Tibial artery (tissue), 4 donors: ENCODE data around the gene SPRR3.

Experiments
- DNase-seq, 2 donors: peaks; one replicate each; pipeline ENCODE4 v3.0.0-alpha.2; 2019
- H3K27ac ChIP-seq, 2 donors: fragments of 200-600 bp; sonication (generic) in 1 of 2; 1 replicate in 1 of 2; 2 replicates in 1 of 2; pipeline ENCODE4 v1.5.1; 2018 to 2019; ENCODE audit warnings: mild to moderate bottlenecking in 1 of 2
- H3K27me3 ChIP-seq, 2 donors: fragments of 200-600 bp; sonication (generic) in 1 of 2; one replicate each; pipeline versions ENCODE4 v1.5.1 to v1.6.0; 2016 to 2019
- H3K36me3 ChIP-seq, 3 donors: fragments of 200-600 bp; sonication (generic) in 2 of 3; one replicate each; pipeline ENCODE4 v1.5.1; 2016 to 2019; ENCODE audit warnings: mild to moderate bottlenecking in 2 of 3
- H3K4me1 ChIP-seq, 4 donors: fragments of 200-600 bp; sonication (generic) in 2 of 4; 1 replicate in 3 of 4; 2 replicates in 1 of 4; pipeline ENCODE4 v1.5.1; 2016 to 2019
- H3K4me3 ChIP-seq, 2 donors: fragments of 200-600 bp; sonication (generic) in 1 of 2; 1 replicate in 1 of 2; 2 replicates in 1 of 2; pipeline ENCODE4 v1.5.1; 2018 to 2019; ENCODE audit warnings: mild to moderate bottlenecking in 2 of 2
- H3K9me3 ChIP-seq, 3 donors: fragments of 200-600 bp; sonication (generic) in 1 of 3; one replicate each; pipeline ENCODE4 v1.5.1; 2016 to 2019
- intact Hi-C: fragments of 100-400 bp; cut with DNase I; formaldehyde crosslinking; loops from one replicate; pipeline ENCODE4 v1.15.0; 2023; ENCODE audit warnings: low total_unique reads
- TF ChIP-seq, protein P1 (sequence below), 2 experiments: fragments of 200-600 bp in 1 of 2; fragments of 450-650 bp in 1 of 2; IDR thresholded peaks; one replicate each; pipeline ENCODE4 v1.5.1; 2017 to 2019; ENCODE audit warnings: antibody characterized with exemption in 2 of 2, mild to moderate bottlenecking in 1 of 2, moderate library complexity in 1 of 2

SPRR3 gene

GRCh38 chr1:153023109-153023508 is 21.6 kb downstream of the SPRR3 start:
- Histone ChIP-seq H3K4me3 (no peak overlapping the region), H3K27ac (no peak overlapping the region), H3K4me1 (no peaks in the 10 kb centered on the region), H3K9me3 (no peaks in the 10 kb centered on the region), H3K27me3 (no peaks in the 10 kb centered on the region), H3K36me3 (no peaks in the 10 kb centered on the region)
- no peak for DNase-seq
- intact Hi-C loops: no loop called here
- TF ChIP-seq, protein P1, sequence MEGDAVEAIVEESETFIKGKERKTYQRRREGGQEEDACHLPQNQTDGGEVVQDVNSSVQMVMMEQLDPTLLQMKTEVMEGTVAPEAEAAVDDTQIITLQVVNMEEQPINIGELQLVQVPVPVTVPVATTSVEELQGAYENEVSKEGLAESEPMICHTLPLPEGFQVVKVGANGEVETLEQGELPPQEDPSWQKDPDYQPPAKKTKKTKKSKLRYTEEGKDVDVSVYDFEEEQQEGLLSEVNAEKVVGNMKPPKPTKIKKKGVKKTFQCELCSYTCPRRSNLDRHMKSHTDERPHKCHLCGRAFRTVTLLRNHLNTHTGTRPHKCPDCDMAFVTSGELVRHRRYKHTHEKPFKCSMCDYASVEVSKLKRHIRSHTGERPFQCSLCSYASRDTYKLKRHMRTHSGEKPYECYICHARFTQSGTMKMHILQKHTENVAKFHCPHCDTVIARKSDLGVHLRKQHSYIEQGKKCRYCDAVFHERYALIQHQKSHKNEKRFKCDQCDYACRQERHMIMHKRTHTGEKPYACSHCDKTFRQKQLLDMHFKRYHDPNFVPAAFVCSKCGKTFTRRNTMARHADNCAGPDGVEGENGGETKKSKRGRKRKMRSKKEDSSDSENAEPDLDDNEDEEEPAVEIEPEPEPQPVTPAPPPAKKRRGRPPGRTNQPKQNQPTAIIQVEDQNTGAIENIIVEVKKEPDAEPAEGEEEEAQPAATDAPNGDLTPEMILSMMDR (IDR thresholded peaks at IDR 0.05): no peak

GRCh38 chr1:153024413-153024812 is 22.9 kb downstream of the SPRR3 start:
- Histone ChIP-seq H3K27ac (no peak overlapping the region), H3K9me3 (no peaks in the 10 kb centered on the region), H3K27me3 (no peaks in the 10 kb centered on the region), H3K4me1 (no peaks in the 10 kb centered on the region), H3K4me3 (no peak overlapping the region), H3K36me3 (no peaks in the 10 kb centered on the region)
- no peak for DNase-seq
- intact Hi-C loops: no loop called here
- TF ChIP-seq, protein P1 (IDR thresholded peaks at IDR 0.05): no peak

DNA sequence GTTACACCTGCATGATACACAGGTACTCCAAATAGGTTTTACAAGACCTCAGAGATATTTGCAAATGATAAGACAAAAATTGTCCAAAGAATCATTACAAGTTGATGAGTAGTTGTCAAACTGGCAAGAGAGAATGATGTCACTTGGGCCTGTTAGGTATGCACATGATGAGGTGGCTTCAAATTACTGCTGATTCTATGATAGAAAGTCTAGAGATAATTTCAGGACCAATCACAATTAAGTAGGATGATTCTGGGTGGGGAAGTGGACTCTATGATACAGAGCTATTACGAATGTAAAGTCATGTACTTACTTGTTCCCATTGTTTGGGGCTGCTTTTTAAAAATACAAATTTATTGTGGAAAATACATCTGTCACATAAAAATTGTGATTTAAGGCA is 24.2 kb downstream of the SPRR3 start:
- Histone ChIP-seq H3K9me3 (no peaks in the 10 kb centered on the region), H3K36me3 (no peaks in the 10 kb centered on the region), H3K4me3 (no peak overlapping the region), H3K27me3 (no peaks in the 10 kb centered on the region), H3K4me1 (no peaks in the 10 kb centered on the region), H3K27ac (no peak overlapping the region)
- intact Hi-C loops: no loop called here
- DNase-seq: no peak
- TF ChIP-seq, protein P1 (IDR thresholded peaks at IDR 0.05): no peak

DNA sequence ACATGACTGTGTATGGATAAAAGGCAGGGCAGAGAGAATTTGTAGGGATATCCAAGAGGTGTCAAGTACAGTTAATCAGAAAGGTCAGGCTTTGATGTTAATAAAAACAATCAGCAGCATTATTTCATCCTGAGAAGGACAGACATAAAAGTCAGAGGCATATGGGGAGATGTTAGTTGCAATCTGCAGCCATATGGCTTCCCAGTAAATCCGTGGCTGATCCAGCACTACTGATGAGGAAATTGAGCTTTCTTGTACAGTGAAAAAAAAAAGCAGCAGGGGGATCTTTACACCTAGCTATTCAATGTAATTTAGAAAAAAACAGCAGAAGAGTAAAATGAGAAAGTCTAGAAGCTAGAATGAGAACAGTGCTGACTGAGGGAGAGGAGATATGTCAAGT is 27.2 kb downstream of the SPRR3 start:
- Histone ChIP-seq H3K9me3 (no peaks in the 10 kb centered on the region), H3K27ac (no peak overlapping the region), H3K4me3 (no peak overlapping the region), H3K4me1 (no peaks in the 10 kb centered on the region), H3K27me3 (no peaks in the 10 kb centered on the region), H3K36me3 (no peaks in the 10 kb centered on the region)
- intact Hi-C loops: no loop called here
- DNase-seq: no peak
- TF ChIP-seq, protein P1 (IDR thresholded peaks at IDR 0.05): no peak

DNA sequence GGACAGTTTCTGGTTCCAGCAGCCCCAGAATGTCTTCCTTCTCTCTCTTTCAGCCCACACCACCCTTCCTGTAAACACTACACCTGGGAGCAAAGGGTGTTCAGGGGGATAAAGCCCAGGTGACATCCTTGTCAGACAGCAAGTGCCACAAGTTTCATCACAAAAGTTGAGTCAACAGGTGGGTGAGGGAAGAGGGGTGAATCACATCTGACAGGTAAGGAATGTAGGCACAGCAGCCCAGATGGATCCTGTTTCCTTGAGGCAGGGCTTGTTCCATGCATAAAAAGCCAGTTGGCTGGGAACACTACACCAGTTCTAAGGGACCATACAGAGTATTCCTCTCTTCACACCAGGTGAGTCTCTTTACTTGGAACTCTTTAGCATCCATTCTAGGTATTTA is 29.3 kb downstream of the SPRR3 start, which contains the start of gene SPRR1B:
TSS of gene SPRR1B (plus strand) at position 309 of the 400 bp plus-strand sequence. CDS start 1,143 bp downstream, outside the sequence.
- H3K4me1 ChIP-seq: no peaks in the 10 kb centered on the region
- intact Hi-C loops: no loop called here
- H3K36me3 ChIP-seq: no peaks in the 10 kb centered on the region
- TF ChIP-seq, protein P1 (IDR thresholded peaks at IDR 0.05): no peak
- no peaks in the 10 kb centered on the region for H3K9me3 ChIP-seq
- H3K27me3 ChIP-seq: no peaks in the 10 kb centered on the region
- no peak for DNase-seq
- H3K4me3 ChIP-seq: no peak within 1 kb of the TSS
- H3K27ac ChIP-seq: no peak within 1 kb of the TSS

DNA sequence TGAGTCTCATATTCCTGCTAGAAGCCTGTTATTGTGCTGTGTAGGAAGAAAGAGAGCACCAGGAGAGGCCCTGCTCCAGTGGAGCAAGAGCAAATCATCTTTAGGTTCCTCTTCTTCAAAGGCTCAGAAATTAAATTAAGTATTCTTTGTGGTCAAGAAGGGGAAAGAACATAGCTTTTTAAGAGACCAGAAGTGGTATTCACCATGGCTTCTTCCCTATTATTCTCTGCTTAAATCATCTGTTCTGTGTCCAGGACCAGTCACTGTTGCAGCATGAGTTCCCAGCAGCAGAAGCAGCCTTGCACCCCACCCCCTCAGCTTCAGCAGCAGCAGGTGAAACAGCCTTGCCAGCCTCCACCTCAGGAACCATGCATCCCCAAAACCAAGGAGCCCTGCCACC is 30.5 kb downstream of the SPRR3 start:
- H3K4me1 ChIP-seq: no peaks in the 10 kb centered on the region
- H3K4me3 ChIP-seq: no peak overlapping the region
- H3K27ac ChIP-seq: no peak overlapping the region
- TF ChIP-seq, protein P1 (IDR thresholded peaks at IDR 0.05): no peak
- intact Hi-C loops: no loop called here
- H3K9me3 ChIP-seq: no peaks in the 10 kb centered on the region
- no peaks in the 10 kb centered on the region for H3K27me3 ChIP-seq
- no peak for DNase-seq
- no peaks in the 10 kb centered on the region for H3K36me3 ChIP-seq
